D721Med (cell line): ENCODE measurements around the gene ZBTB7C.

ENCODE experiments used
- DNase-seq: peaks from one replicate; pipeline ENCODE4 v3.0.0; 2011; ENCODE audit warnings: low spot score; ENCODE audit not compliant: insufficient read length
- FAIRE-seq: peaks from 2 replicates; lab custom pipeline; 2011; peaks lifted over from hg19 to GRCh38; lab: Jason Lieb, UNC
- CTCF ChIP-seq: IDR thresholded peaks from 2 replicates; pipeline ENCODE4 v1.5.1; 2012; ENCODE audit warnings: mild to moderate bottlenecking, control low read depth; ENCODE audit not compliant: insufficient read depth; ENCODE audit errors: missing control alignments

Gene ZBTB7C

GRCh38 chr18:48363175-48363574, 46.0 kb downstream of the ZBTB7C start:
- no peak for TF ChIP-seq CTCF
- no peak for FAIRE-seq
- no peak for DNase-seq

- no peak for DNase-seq
- FAIRE-seq = no peak
- no peak for TF ChIP-seq CTCF
Measured at GRCh38 chr18:48361801-48362200, 47.4 kb downstream of the ZBTB7C start.

GRCh38 chr18:48360376-48361021, 48.7 kb downstream of the ZBTB7C start:
- no peak for DNase-seq
- no peak for FAIRE-seq
- no peak for TF ChIP-seq CTCF

GRCh38 chr18:48359626-48360025, 49.6 kb downstream of the ZBTB7C start:
- no peak for TF ChIP-seq CTCF
- DNase-seq (no peak), FAIRE-seq (no peak)

GRCh38 chr18:48358868-48359267, 50.3 kb downstream of the ZBTB7C start:
- DNase-seq (no peak), FAIRE-seq (no peak)
- TF ChIP-seq CTCF = no peak

- FAIRE-seq = no peak
- TF ChIP-seq CTCF = no peak
- no peak for DNase-seq
Measured at GRCh38 chr18:48356909-48357631, 52.1 kb downstream of the ZBTB7C start.
